Ovary (tissue), 9 donors: ENCODE results near the gene BGN. TPM values are rescaled to one million over a fixed set of nuclear protein-coding genes. Genes with fewer than 3 reads are reported as not detected.

Source experiments
- DNase-seq, 5 donors: peaks; one replicate each; pipeline ENCODE4 v3.0.0-alpha.2; 2019 to 2020
- H3K27ac ChIP-seq, 2 donors: fragments of 200-600 bp; one replicate each; pipeline versions ENCODE4 v1.5.1 to v1.8.0; 2019 to 2022
- H3K27me3 ChIP-seq: fragments of 200-600 bp; one replicate; pipeline ENCODE4 v1.8.0; 2022
- H3K36me3 ChIP-seq: fragments of 200-600 bp; sonication (generic); one replicate; pipeline ENCODE4 v1.5.1; 2019
- H3K4me1 ChIP-seq: one replicate; pipeline ENCODE4 v1.8.1; 2013; ENCODE audit warnings: mild to moderate bottlenecking, moderate library complexity; ENCODE audit not compliant: insufficient read depth
- H3K4me3 ChIP-seq: fragments of 200-600 bp; sonication (generic); one replicate; pipeline ENCODE4 v1.5.1; 2017
- H3K9me3 ChIP-seq, 2 donors: fragments of 200-600 bp in 1 of 2; sonication (generic) in 1 of 2; one replicate each; pipeline versions ENCODE4 v1.5.1 to v1.8.1; 2013 to 2019; ENCODE audit warnings: mild to moderate bottlenecking in 1 of 2, moderate library complexity in 1 of 2
- EP300 ChIP-seq: sonication (generic); formaldehyde crosslinking; IDR thresholded peaks from one replicate; pipeline ENCODE4 v1.6.1; 2017; ENCODE audit warnings: antibody characterized with exemption
- POLR2A ChIP-seq: fragments of 450-650 bp; IDR thresholded peaks from one replicate; pipeline ENCODE4 v1.6.1; 2017; ENCODE audit warnings: antibody characterized with exemption, mild to moderate bottlenecking, moderate library complexity
- WGBS, 3 donors: extraction: QIAGEN DNeasy Blood & Tissue Kit in 1 of 3; methylation state at CpG; one replicate each; pipeline versions ENCODE4 v1.1.5 to v1.1.7; 2013 to 2017; 5-methylcytosine and 5-hydroxymethylcytosine counted together
- intact Hi-C, 4 donors: fragments of 100-400 bp; cut with DNase I; formaldehyde crosslinking; loops; one replicate each; pipeline versions ENCODE4 v1.11.0 to v1.15.1; 2022 to 2023
- polyA plus RNA-seq, 2 donors: library from polyadenylated mRNA; stranded (reverse); fragments of 200-250 nt in 1 of 2; fragments of 350-450 nt in 1 of 2; fragmentation: Illumina TruSeq in 1 of 2; extraction: RNeasy Lipid Tissue Mini Kit (QIAGEN cat#74804) in 1 of 2; gene quantifications; one replicate each; pipeline ENCODE4 v1.2.3, GENCODE V29; 2013 to 2014
- total RNA-seq, 7 donors: library from RNA; depleted of rRNA in 2 of 7; stranded (reverse); fragments of >200 nt in 2 of 7; fragmentation: NEBNext Ultra II Directional in 3 of 7; extraction: Animal tissue kit (Norgen Biotek cat#: 25700) in 3 of 7; gene quantifications; one replicate each; pipeline versions ENCODE4 v1.1.0 to v1.2.4, GENCODE V29; 2016 to 2023
- TF ChIP-seq, protein P1 (sequence below), 3 donors: fragments of 450-650 bp in 2 of 3; fragments of 200-600 bp in 1 of 3; IDR thresholded peaks; one replicate each; pipeline versions ENCODE4 v1.5.1 to v1.8.0; 2016 to 2022; ENCODE audit warnings: antibody characterized with exemption in 3 of 3, mild to moderate bottlenecking in 1 of 3
- donor health status: DM: no; HTN: no; CAD: no; lungs with moderate emphysema.
- donor health status: DM: no; HTN: no; CAD: no.
- donor health status: Bipolar disorder and iron deficiency.
- donor health status: DM: yes; HTN: yes; CAD: no.
- donor health status: DM: no; HTN: no; CAD: no.
- donor health status: DM: yes; HTN: yes; CAD: no.

BGN gene
- total and polyA plus RNA-seq, 9 donors, result 10.0 to 81.7 (median 48.5) TPM

DNA sequence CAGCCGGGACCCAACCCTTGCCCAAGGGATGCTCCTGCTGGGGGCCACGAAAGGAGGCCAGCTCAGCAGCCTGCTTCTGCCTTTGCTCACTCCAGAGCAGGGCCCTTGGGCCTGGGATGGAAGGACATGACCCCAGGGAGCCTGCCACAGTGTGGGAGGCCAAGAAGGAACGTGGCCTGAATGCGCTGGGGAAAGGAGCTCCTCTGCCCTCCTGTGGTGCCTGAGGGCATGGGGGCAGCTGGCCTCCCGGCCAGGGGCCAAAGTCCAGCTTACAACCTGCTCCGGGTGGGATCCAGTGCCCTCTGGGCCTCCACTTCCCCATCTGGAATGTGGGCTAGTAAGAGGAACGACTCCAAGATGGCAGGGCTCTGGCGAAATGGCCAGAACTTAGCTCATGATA, 20.7 kb downstream of the BGN start:
- TF ChIP-seq POLR2A, result no peak
- TF ChIP-seq, protein P1, sequence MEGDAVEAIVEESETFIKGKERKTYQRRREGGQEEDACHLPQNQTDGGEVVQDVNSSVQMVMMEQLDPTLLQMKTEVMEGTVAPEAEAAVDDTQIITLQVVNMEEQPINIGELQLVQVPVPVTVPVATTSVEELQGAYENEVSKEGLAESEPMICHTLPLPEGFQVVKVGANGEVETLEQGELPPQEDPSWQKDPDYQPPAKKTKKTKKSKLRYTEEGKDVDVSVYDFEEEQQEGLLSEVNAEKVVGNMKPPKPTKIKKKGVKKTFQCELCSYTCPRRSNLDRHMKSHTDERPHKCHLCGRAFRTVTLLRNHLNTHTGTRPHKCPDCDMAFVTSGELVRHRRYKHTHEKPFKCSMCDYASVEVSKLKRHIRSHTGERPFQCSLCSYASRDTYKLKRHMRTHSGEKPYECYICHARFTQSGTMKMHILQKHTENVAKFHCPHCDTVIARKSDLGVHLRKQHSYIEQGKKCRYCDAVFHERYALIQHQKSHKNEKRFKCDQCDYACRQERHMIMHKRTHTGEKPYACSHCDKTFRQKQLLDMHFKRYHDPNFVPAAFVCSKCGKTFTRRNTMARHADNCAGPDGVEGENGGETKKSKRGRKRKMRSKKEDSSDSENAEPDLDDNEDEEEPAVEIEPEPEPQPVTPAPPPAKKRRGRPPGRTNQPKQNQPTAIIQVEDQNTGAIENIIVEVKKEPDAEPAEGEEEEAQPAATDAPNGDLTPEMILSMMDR (IDR thresholded peaks at IDR 0.05), result no peak
- TF ChIP-seq EP300, result no peak
- DNase-seq, result no peak
- H3K27ac ChIP-seq, result no peak overlapping the region
- no peaks in the 10 kb centered on the region for H3K36me3 ChIP-seq
- intact Hi-C loops, result no loop called here
- WGBS, 3 donors, result 60 to 71% (median 67%) methylated on average over 8 of the region's 8 CpGs
- no peak overlapping the region for H3K4me3 ChIP-seq
- H3K9me3 ChIP-seq, result no peaks in the 10 kb centered on the region
- no peaks in the 10 kb centered on the region for H3K27me3 ChIP-seq
- H3K4me1 ChIP-seq, result no peaks in the 10 kb centered on the region

DNA sequence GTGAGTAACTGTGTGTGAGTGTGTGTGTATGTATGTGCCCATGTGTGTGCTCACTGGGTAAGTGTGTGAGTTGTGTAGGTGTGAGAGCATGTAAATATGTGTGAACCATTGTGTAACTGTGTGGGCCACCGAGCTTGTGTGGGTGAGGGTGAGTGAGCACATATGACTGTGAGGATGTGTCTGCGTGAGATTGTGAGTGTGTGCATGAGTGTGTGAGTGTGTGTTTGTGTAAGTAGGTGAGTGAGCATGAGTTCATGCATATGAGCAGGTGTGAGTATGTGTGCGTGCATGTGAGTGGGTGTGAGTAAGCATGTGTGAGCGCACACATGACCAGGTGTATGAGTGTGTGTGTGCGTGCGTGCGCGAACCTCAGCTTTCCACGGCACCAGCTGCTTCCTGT, 21.3 kb downstream of the BGN start:
- no peaks in the 10 kb centered on the region for H3K9me3 ChIP-seq
- no peak for DNase-seq
- H3K36me3 ChIP-seq, result no peaks in the 10 kb centered on the region
- TF ChIP-seq EP300, result no peak
- TF ChIP-seq, protein P1 (IDR thresholded peaks at IDR 0.05), result no peak
- no peak for TF ChIP-seq POLR2A
- H3K27me3 ChIP-seq, result no peaks in the 10 kb centered on the region
- intact Hi-C loops, result no loop called here
- no peak overlapping the region for H3K4me3 ChIP-seq
- 69 to 73% (median 70%) methylated on average over 9 of the region's 9 CpGs for WGBS, 3 donors
- H3K27ac ChIP-seq, result no peak overlapping the region
- H3K4me1 ChIP-seq, result no peaks in the 10 kb centered on the region

DNA sequence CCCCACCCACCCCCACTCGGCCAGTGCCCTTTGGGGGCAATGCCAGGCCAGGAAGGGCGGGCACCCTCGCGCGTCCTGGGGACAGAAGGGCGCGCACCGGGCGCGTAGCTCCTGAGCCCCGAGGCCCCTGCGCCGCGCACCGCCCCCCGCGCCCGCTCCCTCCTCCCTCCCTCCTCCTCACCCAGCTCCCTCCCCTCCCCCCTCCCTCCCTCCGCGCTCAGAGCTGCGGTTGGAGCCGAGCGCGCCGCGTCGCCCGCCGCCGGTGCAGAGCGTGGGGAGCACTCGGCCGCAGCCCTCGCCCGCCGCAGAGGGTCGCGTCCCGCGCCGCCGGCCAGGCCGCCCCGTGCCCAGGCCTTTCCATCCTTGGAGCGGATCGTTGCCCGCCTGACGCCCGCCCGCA, 22.6 kb downstream of the BGN start, which contains the start of gene ATP2B3:
ATP2B3 (plus strand) TSS at position 220 of the 400 bp plus-strand sequence. CDS start 18,606 bp downstream, outside the sequence.
- no peaks in the 10 kb centered on the region for H3K36me3 ChIP-seq
- no peak for TF ChIP-seq EP300
- no peak for TF ChIP-seq POLR2A
- TF ChIP-seq, protein P1 (IDR thresholded peaks at IDR 0.05), result no peak
- WGBS, 3 donors, result 23 to 31% (median 27%) methylated on average over 15 to 46 of the region's 50 CpGs
- H3K27ac ChIP-seq, result no peak within 1 kb of the TSS
- no peaks in the 10 kb centered on the region for H3K27me3 ChIP-seq
- DNase-seq, result no peak
- H3K9me3 ChIP-seq, result no peaks in the 10 kb centered on the region
- intact Hi-C loops, result no loop called here
- no peaks in the 10 kb centered on the region for H3K4me1 ChIP-seq
- no peak within 1 kb of the TSS for H3K4me3 ChIP-seq

DNA sequence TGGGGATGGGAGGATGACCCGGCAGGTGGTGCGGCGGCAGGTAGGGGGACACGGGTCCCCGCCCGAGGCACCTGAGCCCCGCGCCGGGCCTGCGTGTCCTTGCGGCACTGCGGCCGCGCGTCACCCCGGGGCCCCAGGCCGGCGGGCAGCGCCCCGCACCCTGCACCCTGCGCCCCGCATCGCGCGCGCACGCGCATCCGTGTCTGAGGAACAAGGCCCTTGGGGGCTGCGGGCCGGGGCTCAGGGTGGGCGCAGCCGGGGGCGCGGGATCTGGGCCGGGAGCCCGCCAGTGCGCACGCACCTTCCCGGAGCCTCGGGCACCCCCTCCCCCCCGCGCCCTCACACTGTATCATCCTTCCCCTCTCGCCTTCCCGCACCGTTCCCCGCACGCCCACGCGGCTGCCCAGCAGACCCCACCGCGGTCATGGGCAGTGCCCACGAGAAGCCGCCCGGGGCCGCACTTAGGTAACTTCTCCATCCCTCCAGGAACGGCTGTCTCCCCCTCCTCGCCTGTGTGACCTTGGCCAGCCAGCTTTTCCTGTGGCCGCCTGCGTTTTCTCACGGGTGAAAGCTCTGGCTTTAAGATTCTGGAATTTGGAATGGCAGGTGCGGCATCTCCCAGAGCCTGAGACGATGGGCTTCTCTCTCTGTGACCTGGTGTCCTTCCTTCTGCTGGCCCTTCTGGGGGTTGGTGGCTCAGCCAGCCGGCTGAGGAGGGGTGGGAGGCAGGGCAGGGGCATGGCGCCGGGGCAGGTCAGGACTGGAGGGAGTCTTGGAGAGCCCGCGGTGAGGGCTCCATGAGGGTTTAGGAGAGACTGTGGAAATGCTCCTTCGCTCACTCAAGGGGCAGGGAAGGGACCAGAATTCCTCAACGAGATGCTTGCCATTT, 23.4 kb downstream of the BGN start:
- no peak for TF ChIP-seq POLR2A
- TF ChIP-seq, protein P1 (IDR thresholded peaks at IDR 0.05), result no peak
- TF ChIP-seq EP300, result no peak
- WGBS, 3 donors, result 27 to 45% (median 40%) methylated on average over 43 to 70 of the region's 70 CpGs
- no peaks in the 10 kb centered on the region for H3K27me3 ChIP-seq
- no peak overlapping the region for H3K27ac ChIP-seq
- DNase-seq, result no peak
- H3K4me1 ChIP-seq, result no peaks in the 10 kb centered on the region
- intact Hi-C loops, result no loop called here
- H3K36me3 ChIP-seq, result no peaks in the 10 kb centered on the region
- no peaks in the 10 kb centered on the region for H3K9me3 ChIP-seq
- no peak overlapping the region for H3K4me3 ChIP-seq
